Activated CD8-positive, alpha-beta memory T cell treated with anti-CD3 and anti-CD28 coated beads for 36 hours (primary cell): Measurements from ENCODE around the gene RAB4B. TPM values are rescaled to one million over a fixed set of nuclear protein-coding genes. Genes with fewer than 3 reads are reported as not detected.

Source experiments
- CTCF ChIA-PET: fragments of 350-600 bp; sonication (Branson Sonifier 250); formaldehyde crosslinking; loops from one replicate; lab custom pipeline; 2021; ENCODE audit warnings: antibody characterized with exemption; lab: Charles Lee
- POLR2A ChIA-PET: fragments of 350-600 bp; sonication (Branson Sonifier 250); formaldehyde crosslinking; loops from one replicate; lab custom pipeline; 2021; ENCODE audit warnings: antibody characterized with exemption; lab: Charles Lee
- total RNA-seq, 2 experiments: library from RNA; stranded (reverse); gene quantifications; one replicate each; pipeline ENCODE4 v1.2.3, GENCODE V29; 2021

RAB4B gene
- total RNA-seq, 2 experiments from 2014 or later = 23.4 to 24.5 TPM

DNA sequence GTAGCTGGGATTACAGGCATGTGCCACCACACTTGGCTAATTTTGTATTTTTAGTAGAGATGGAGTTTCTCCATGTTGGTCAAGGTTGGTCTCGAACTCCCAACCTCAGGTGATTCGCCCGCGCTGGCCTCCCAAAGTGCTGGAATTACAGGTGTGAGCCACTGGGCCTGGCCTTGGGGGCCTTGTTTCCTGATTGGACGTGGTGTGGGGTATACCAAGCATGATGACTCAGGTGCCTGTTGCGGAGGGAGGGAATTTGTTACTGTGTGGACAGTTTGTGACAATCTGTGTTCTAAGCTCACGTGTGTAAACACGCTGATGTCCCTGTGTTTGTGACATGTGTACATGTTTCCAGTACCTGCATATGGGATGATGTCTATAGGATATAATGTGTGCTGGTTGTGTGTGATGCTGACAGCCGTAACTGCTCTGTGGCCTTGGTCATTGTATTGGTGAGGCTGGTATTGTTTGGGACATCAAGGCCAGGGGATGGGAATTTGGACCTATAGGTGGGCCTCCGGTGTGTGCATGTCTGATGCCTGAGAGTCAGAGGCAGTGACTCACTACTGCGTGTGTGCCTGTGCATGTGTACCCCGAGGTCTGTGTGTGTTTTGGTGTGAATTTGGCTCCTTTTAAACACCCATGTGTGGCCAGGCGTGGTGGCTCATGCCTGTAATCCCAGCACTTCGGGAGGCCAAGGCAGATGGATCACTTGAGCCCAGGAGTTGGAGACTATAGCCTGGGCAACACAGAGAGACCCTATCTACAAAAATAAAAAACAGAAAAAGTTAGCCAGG lies 19.3 kb downstream of the RAB4B start:
- ChIA-PET CTCF (interaction anchor here (0.6 to 1.4 kb wide), 5 partner anchors 19 to 1246 kb away, joined by 3 to 5 read pairs (median 3); no protein-coding TSS in a partner anchor), POLR2A (interaction anchor here (2.5 kb wide), 1 partner anchor 20 kb away, joined by 20 read pairs; the partner anchor contains the start of gene RAB4B)

DNA sequence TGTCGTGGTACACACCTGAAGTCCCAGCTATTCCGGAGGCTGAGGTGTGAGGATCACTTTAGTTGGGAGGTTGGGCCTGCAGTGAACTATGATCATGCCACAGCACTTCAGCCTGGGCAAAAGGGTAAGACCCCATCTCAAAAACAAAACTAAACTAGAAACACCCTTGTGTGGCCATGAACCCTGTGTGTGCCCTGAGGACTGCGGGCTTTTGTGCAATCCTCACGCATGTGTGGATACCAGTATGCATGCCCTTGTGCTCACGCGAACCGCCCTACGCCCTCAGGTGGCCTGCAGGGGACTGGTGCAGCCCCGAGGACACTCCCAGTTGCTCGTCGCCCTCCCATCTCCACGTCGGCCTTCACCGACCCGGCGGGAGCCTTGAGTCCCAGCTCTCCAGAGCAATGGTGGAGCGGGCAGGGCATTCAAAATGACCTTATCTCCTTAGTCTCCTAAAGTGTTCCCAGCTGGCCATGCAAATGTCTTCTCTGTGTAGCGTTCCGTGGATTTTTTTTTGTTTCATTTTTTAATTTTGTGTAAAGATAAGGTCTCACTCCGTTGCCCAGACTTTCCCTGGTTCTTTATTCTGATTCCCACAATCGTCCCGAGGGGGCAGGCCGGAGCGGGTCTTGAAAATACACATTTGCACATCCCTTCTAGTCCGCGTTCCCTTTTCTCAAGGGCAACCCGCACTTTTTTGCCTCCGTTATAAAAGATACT lies 20.1 kb downstream of the RAB4B start:
- ChIA-PET POLR2A (interaction anchor here (1.1 to 2.5 kb wide), 4 partner anchors 20 to 82 kb away, joined by 3 to 20 read pairs (median 8); partner anchors contain the start of genes ACTMAP, COQ8B and RAB4B), CTCF (interaction anchor here (0.9 to 1.4 kb wide), 7 partner anchors 20 to 334 kb away, joined by 3 to 7 read pairs (median 3); partner anchors contain the start of genes ACTMAP and RAB4B)

DNA sequence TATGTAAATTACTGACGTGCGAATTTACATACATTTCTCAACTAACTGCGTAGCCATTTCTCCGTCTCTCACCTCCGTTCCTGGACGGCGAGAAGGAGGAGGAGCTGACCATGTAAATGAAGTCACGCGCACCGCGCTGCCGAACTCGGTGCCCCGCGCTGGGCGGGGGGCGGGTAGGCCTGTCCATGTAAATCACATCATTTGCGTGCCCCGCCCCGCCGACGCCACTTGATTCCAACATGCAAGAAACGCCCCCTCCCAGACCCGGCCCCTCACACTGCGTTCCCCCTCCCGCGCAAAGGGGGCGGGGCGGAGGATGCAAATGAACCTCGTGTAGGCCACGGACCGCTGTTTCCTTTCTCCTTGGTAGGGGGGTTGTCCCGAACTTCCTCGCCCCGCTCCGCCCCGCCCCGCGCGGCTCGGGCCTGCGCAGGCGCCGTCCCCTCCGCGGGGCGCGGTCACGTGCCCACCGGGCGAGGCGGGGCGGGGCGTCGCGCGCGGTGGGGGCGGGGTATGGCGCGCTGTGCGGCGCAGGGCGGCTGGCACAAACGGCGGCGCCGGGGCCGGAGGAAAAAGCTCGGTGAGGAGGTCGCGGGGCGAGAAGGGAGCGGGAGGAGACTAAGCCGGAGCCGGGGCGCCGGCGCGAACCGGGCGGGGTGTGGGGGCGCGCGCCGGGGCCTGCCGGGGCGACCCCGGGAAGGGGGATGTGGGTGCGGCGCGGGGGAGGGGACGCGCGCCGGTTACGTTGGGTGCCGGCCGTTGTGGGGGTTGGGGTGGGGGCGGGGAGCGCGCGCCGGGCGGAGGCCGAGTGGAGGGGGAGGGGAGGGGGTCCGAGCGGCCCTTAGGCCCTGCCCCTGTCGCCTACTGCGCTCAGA lies 20.9 kb downstream of the RAB4B start, which contains the start of gene EGLN2:
EGLN2 (plus strand) TSS at position 509 of the 875 bp plus-strand sequence. CDS start 1,382 bp downstream, outside the sequence.
- ChIA-PET POLR2A (interaction anchor here (1.1 to 2.5 kb wide), 4 partner anchors 21 to 83 kb away, joined by 3 to 20 read pairs (median 8); partner anchors contain the start of genes ACTMAP, COQ8B and RAB4B), CTCF (interaction anchor here (0.5 to 1.4 kb wide), 9 partner anchors 21 to 608 kb away, joined by 3 to 7 read pairs (median 3); partner anchors contain the start of genes ACTMAP and RAB4B)

DNA sequence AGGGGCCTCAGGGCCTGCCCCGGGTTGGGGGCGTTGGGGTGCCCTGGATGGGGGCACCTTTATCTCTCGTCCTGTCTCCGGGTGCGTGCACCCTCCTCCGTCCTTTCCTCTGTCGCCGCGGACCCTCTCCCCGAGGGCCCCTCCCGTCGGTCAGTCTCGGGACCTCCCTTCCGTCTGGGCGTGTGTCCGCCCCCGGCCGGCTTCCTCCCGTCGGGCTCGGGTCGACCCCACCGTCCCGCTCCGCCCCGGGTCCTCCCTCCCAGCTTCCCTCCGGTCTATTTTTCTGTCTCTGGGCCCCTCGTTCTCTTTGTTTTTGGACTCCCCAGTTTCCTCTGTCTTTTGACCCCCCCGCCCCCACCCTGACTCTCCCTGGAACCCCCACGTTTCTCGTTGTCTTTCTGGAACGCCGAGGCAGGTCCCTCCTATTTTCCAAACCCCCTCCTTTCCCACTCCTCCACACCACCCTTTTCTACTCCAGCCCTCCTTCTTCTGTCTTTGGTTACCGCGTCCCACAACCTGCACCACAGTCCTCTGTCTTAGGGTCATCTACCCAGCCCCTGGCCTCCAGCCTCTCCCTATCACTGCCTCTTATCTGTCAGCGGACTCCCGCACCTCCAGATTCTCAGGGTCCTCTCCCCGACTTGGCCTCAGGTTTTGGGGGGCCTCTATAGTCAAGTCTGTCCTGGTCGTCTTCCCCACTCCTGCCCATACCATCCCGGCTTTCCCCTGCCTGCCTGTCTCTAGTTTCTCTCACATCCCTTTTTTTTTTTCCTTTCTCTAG lies 21.7 kb downstream of the RAB4B start:
- POLR2A ChIA-PET = interaction anchor here (1.5 to 2.5 kb wide), 3 partner anchors 22 to 84 kb away, joined by 3 to 20 read pairs (median 4); partner anchors contain the start of genes ACTMAP, COQ8B and RAB4B
- CTCF ChIA-PET = interaction anchor here (1.0 to 1.5 kb wide), 2 partner anchors 44 to 78 kb away, joined by 3 to 4 read pairs; no protein-coding TSS in a partner anchor

DNA sequence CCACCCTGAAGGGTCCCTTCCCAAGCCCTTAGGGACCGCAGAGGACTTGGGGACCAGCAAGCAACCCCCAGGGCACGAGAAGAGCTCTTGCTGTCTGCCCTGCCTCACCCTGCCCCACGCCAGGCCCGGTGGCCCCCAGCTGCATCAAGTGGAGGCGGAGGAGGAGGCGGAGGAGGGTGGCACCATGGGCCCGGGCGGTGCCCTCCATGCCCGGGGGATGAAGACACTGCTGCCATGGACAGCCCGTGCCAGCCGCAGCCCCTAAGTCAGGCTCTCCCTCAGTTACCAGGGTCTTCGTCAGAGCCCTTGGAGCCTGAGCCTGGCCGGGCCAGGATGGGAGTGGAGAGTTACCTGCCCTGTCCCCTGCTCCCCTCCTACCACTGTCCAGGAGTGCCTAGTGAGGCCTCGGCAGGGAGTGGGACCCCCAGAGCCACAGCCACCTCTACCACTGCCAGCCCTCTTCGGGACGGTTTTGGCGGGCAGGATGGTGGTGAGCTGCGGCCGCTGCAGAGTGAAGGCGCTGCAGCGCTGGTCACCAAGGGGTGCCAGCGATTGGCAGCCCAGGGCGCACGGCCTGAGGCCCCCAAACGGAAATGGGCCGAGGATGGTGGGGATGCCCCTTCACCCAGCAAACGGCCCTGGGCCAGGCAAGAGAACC lies 22.4 kb downstream of the RAB4B start:
- ChIA-PET CTCF (interaction anchor here (0.8 to 1.5 kb wide), 2 partner anchors 44 to 137 kb away, joined by 3 read pairs; no protein-coding TSS in a partner anchor), POLR2A (interaction anchor here (0.5 kb wide), 1 partner anchor 657 kb away, joined by 5 read pairs; no protein-coding TSS in a partner anchor)

DNA sequence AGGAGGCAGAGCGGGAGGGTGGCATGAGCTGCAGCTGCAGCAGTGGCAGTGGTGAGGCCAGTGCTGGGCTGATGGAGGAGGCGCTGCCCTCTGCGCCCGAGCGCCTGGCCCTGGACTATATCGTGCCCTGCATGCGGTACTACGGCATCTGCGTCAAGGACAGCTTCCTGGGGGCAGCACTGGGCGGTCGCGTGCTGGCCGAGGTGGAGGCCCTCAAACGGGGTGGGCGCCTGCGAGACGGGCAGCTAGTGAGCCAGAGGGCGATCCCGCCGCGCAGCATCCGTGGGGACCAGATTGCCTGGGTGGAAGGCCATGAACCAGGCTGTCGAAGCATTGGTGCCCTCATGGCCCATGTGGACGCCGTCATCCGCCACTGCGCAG lies 22.9 kb downstream of the RAB4B start:
- POLR2A ChIA-PET = interaction anchor here (0.6 kb wide), 4 partner anchors 72 to 551 kb away, joined by 3 to 10 read pairs (median 6); no protein-coding TSS in a partner anchor
- CTCF ChIA-PET = interaction anchor here (0.6 to 1.5 kb wide), 3 partner anchors 45 to 261 kb away, joined by 3 to 4 read pairs (median 3); no protein-coding TSS in a partner anchor

DNA sequence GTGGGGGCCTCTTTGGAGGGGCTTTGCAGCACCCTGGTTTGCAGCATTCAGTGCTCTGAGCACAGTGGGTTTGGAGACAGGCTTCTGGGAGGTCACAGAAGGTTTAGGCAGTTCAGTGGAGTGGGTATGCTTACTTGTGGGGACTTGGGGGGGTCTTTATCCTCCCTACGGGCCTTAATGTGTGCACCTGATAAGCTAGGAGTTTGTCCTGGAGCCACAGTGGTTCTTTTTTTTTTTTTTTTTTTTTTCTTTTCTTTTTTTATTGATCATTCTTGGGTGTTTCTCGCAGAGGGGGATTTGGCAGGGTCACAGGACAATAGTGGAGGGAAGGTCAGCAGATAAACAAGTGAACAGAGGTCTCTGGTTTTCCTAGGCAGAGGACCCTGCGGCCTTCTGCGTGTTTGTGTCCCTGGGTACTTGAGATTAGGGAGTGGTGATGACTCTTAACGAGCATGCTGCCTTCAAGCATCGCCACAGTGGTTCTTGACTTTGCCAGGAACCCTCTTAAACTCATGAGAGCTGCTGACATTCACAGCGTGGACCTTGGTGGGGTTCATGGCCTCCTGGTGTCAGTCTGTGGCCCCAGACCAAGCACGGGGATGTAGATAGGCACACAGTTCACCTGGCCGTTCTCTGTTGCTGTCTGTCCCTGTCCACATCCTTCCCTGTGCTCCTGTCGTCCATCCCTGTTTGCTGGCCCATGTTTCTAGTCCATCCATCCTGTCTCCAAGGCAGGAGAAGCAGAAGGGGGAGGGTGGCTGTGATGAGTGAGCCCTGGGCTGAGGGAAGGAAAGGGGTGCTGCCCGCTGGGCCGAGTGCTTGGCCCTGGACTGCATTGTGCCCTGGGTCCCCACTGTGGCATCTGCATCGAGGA lies 23.6 kb downstream of the RAB4B start:
- POLR2A ChIA-PET = interaction anchor here (0.5 to 0.6 kb wide), 5 partner anchors 47 to 550 kb away, joined by 3 to 10 read pairs (median 8); no protein-coding TSS in a partner anchor
- CTCF ChIA-PET = interaction anchor here (0.6 to 1.5 kb wide), 3 partner anchors 46 to 261 kb away, joined by 3 to 4 read pairs (median 3); no protein-coding TSS in a partner anchor

DNA sequence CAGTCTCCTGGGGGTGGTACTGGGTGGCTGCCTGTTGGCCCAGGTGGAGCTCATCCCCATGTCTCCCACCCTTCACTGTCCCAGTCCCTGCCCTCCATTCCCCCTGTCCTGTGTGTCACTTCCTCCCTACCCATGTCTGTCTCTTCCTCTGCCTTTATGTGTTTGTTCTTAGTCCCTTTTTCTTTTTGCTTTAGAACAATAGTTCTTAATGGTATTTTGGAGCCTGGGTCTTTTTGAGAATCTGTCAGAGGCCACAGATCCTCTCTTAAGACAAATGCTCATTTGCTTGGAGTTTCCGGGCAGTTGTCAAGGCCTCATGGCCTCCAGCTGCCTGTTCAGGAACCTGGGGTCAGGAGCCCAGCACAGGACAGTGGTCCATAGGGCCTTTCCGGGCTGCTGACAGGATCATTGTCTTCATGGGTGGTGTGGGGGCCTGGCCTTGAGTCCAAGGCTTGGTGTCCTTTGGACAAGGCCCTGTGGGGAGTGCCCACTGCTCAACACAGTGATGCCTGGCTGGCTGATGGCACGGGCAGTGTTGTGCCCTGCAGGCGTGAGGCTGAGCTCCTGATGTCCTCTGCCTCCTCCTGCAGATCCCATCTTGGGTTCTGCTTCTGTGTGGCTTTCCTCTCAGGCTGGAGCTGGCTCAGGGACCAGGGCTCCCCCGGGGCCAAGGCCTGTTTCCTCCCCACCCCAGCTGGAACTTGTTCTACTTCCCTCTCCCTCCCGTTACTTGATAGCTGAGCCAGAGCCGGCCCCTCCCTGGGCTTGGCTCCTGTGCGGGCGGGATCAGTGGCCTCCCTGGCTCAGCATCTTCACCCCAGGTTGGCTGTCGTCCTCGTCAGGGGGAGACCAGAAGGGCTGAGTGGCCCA lies 24.5 kb downstream of the RAB4B start:
- ChIA-PET POLR2A (interaction anchor here (0.5 kb wide), 2 partner anchors 48 to 189 kb away, joined by 5 to 8 read pairs; no protein-coding TSS in a partner anchor), CTCF (interaction anchor here (0.8 to 1.9 kb wide), 3 partner anchors 10 to 50 kb away, joined by 3 to 7 read pairs (median 3); partner anchors contain the start of gene RAB4B)

DNA sequence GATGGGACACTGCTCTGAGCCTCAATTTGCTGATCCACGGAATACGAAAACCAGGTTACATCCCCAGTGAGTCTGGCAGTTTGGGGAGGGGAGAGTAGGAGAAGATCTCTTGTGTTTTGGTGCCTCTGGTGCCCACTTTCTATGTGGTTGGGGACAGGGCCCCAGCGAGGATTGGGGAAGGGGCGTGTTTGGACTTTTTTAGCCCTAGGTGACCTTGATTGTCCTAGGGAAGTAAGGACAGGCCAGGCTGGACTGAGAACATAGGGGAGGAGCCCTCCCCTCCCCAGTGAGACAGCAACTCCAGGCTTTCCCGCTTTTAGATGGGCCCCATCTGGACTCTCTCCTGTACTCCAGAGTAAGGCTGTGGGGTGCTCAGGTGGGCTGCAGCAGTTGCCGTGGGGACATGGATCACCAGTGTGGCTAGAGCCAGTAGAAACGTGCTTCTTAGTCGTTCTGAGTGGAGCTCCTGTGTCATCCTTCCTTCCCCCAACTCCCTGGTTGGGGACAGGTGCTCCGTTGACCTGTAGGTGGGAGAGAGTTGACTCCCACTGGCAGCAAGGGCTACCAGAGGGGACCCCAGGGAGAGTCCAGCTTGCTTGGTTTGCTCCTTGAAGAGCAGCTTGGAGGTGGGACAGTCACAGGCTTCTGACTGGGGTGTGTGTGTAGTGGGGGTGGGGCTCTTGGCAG lies 25.3 kb downstream of the RAB4B start:
- CTCF ChIA-PET = interaction anchor here (0.8 to 1.9 kb wide), 3 partner anchors 9 to 51 kb away, joined by 3 to 7 read pairs (median 3); partner anchors contain the start of gene RAB4B
- POLR2A ChIA-PET = interaction anchor here (0.6 kb wide), 1 partner anchor 53 kb away, joined by 4 read pairs; no protein-coding TSS in a partner anchor

DNA sequence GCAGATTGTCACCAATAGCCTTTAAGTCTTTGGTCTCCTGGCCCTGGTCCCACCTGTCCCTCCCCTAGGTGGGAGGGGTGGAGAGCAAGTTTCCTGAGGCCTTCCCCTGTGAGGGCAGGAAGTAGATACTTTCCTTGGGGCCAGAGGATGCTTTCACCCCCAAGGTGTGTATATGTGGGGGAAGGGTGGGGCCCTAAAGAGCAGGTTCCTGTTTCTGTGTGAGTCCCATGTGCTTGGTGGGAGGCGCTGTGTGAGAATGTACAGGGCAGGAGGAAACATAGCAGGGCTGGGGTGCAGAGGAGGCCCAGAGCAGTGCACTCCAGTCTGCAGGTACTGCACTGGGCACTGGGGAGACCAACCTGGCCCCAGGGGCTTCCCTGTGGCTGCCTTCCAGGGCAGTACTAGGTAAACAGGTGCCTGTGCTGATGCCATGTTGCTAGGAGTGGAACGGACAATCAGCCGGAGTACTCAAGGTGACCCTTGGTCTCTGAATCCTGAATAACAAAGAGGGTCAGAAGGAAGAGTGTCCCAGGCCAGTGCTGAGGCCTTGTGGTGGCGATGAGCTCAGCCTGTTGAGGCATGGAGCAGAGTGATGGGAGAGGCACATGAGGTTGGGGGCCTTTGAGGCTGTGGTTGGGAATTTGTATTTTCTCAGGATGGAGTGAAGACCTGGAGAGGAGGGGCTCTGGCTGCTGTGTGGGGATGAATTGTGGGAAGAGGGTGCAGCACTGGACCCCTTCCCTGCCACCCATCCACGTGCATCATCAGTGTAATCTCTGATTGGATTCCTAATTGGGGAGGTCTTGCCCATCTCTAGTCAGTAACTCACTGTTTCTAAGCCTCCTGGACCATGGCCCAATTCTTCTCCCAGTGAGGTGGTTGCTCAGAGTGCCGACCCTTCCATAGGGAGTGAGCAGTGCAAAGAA lies 26.1 kb downstream of the RAB4B start:
- POLR2A ChIA-PET = interaction anchor here (0.6 to 1.3 kb wide), 2 partner anchors 54 kb away, joined by 3 to 4 read pairs; partner anchors contain the start of gene ACTMAP
- CTCF ChIA-PET = interaction anchor here (0.6 to 3.2 kb wide), 7 partner anchors 8 to 52 kb away, joined by 3 to 10 read pairs (median 5); partner anchors contain the start of gene RAB4B

DNA sequence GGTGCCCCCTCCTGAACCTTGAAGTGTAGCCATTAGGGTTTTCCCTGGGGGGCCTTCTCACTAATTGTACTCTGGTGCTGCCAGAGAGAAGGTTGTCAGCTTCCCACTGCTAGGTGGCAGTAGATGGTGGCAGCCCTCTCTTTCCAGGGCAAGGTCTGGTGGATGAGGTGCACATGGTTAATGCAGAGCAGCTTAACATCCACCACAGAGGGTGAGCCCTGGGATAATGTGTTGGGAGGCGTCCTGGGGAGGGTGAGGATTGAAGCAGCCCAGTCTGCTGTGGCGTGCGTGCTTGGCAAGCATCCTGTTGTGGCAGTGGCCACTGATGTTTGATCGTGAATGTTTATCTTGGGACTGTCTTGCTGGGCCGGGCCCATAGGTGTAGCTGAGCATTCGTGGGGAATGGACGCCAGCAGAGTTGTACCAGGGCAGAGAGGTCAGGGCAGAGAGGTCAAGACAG lies 26.8 kb downstream of the RAB4B start:
- ChIA-PET CTCF (interaction anchor here (0.6 to 3.2 kb wide), 5 partner anchors 32 to 88 kb away, joined by 4 to 10 read pairs (median 5); partner anchors contain the start of genes COQ8B and ITPKC), POLR2A (interaction anchor here (0.7 to 1.3 kb wide), 2 partner anchors 53 to 54 kb away, joined by 3 read pairs; partner anchors contain the start of gene ACTMAP)
